B cell (primary cell): ENCODE results near the gene RDH14.

Experiments used
- EZH2 ChIP-seq: IDR thresholded peaks from 2 replicates; pipeline ENCODE4 v1.6.1; 2012; ENCODE audit warnings: borderline replicate concordance, low read depth, mild to moderate bottlenecking, moderate library complexity, low read length; ENCODE audit not compliant: insufficient read depth, poor library complexity, severe bottlenecking
- TF ChIP-seq, protein P1 (sequence below): fragments of 200-600 bp; IDR thresholded peaks from one replicate; pipeline ENCODE4 v1.8.0; 2022; ENCODE audit warnings: antibody characterized with exemption, mild to moderate bottlenecking

DNA sequence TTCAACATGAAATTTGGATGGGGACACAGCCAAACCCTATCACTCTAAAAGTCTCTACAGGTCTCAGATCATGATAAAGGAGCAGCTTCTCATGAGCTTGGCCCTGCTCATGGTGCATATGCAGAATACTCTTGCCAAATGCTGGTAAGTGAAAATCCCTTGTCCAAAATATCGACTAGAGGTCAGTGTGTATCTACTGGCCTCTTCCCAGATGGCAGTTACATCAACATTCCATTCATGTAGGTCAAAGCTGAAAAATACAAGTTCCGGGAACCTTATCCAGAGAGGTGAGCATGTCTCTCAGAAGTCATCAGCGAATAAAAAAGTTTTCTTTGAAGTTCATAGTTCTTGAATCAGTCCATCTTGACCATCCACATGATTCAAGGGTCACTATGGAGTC lies 36.5 kb upstream of the RDH14 start:
- no peak for TF ChIP-seq EZH2
- TF ChIP-seq, protein P1, sequence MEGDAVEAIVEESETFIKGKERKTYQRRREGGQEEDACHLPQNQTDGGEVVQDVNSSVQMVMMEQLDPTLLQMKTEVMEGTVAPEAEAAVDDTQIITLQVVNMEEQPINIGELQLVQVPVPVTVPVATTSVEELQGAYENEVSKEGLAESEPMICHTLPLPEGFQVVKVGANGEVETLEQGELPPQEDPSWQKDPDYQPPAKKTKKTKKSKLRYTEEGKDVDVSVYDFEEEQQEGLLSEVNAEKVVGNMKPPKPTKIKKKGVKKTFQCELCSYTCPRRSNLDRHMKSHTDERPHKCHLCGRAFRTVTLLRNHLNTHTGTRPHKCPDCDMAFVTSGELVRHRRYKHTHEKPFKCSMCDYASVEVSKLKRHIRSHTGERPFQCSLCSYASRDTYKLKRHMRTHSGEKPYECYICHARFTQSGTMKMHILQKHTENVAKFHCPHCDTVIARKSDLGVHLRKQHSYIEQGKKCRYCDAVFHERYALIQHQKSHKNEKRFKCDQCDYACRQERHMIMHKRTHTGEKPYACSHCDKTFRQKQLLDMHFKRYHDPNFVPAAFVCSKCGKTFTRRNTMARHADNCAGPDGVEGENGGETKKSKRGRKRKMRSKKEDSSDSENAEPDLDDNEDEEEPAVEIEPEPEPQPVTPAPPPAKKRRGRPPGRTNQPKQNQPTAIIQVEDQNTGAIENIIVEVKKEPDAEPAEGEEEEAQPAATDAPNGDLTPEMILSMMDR: no peak
